Stimulated activated CD4-positive, alpha-beta T cell treated with anti-CD3 and anti-CD28 coated beads, Interleukin-1b, Interleukin-23, amount 100 ng/mL, for 1 hour (primary cell): ENCODE data around the gene STK32B.
"Not testable (repeated sequence)": the region's sequence is repeated elsewhere in the genome, so short reads cannot be mapped to it uniquely, and the experiment has no call there.

Experiments used
- DNase-seq, 2 donors: peaks; one replicate each; pipeline ENCODE4 v3.0.0-alpha.2; 2020; ENCODE audit warnings: low read depth in 2 of 2

Gene STK32B

DNA sequence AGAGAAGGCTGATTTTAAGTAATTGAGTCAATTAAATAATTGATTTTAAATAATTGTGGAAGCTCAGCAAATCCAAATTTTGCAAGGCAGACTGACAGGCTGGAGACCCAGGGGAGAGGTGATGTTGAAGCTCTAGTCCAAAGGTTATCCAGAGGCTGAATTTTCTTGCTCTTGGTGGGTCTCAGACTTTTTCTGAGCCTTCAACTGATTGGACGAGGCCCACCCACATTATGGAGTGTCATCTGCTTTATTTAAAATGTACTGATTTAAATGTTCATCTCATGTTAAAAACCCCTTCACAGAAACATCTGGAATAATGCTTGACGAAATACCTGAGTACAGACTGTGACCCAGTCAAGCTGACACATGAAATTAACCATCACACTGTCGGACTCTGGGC is 20.4 kb upstream of the STK32B start:
- DNase-seq = no peak

- DNase-seq = no peak
Observed at GRCh38 chr4:5032813-5033212, 18.5 kb upstream of the STK32B start.

GRCh38 chr4:5033281-5033841 is 17.9 kb upstream of the STK32B start:
- DNase-seq = no peak

- DNase-seq = no peak
Observed at GRCh38 chr4:5034206-5034605, 17.1 kb upstream of the STK32B start.

DNA sequence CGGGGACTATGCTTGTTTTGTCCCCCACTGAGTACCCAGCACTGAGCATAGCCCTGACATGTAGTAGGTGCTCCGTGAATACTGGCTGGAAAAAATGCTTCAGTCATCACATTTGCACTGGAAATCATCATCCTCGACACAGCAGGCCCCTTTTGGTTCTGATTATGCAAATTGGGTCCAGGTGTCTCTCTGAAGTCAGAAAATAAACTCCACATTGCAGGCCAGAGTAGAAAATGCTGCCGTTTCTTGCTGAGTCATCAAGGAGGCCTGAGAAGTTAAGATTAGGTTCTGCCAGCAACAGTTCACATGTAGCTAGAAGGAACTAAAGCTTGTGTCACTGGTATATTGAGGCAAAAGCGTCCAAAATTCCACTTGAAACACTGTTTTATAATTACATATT is 15.0 kb upstream of the STK32B start:
- no peak for DNase-seq

GRCh38 chr4:5037553-5038551 is 13.4 kb upstream of the STK32B start:
- DNase-seq = no peak

- no peak for DNase-seq
Observed at GRCh38 chr4:5039800-5040199, 11.5 kb upstream of the STK32B start.

- no peak for DNase-seq
Observed at GRCh38 chr4:5040856-5041620, 10.2 kb upstream of the STK32B start.

GRCh38 chr4:5041699-5042098 is 9.6 kb upstream of the STK32B start:
- no peak for DNase-seq

- no peak for DNase-seq
Observed at GRCh38 chr4:5043579-5043978, 7.7 kb upstream of the STK32B start.

DNA sequence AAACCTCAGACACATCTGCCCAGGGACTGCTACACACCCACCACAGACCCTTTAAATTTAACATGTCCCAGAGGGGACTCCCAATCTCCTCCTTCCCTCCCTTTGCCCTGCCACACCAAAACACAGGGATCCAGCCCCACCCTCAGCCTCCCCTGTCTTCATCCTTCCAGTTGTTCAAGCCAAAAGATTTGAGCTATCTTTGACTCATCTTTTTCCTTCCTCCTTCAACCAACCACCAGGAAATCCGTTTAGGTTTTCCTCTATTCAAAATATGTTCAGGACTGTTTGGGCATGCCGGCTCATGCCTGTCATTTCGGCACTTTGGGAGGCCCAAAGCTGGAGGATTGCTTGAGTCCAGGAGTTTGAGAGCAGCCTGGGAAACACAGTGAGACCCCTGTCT is 6.9 kb upstream of the STK32B start:
- DNase-seq = no peak

GRCh38 chr4:5045097-5045496 is 6.2 kb upstream of the STK32B start:
- DNase-seq = no peak

DNA sequence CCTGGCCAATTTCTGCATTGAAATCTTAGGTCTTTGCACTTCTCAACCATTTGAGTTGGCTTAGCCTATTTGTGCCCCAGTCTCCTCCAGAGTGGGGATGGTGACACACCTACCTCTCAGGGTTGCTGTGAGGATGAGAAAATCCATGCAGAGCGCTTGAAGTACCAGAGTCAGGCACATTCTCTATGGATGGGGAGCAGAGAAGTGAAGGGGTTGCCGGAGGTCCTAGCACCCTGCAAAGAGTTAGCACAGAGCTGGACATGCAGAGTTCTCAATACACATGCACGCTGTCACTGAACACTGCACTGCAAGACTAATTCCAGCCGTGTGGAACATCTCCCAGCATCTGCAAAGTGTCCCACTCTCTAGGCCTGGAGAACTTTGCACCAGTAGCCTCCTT is 2.6 kb upstream of the STK32B start:
- DNase-seq = no peak

GRCh38 chr4:5050520-5051277 is 581 bp upstream of the STK32B start:
- DNase-seq = no peak

DNA sequence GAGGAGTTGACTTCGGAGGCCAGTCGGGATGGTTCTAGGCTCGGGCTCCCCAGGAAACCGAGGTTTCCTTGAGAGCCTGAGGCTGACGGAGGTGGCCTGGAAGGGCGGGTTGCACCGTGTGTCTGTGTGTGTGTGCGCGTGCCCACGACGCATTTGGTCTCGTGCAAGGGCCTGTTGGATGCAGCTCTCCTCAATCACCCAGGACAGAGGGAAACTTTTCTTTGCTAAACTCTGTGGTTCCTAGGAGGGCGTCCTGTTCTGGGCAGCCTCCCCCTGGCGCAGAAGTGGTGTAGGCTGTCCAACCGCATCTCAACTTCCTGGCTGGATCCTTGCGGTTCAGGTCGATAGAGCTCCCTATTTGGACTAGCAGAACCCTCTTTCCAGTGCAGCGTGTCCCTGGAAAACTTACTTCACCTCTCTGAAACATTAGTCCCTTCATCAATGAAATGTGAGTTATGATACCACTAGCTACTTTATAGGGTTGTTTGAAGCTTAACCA is 973 bp downstream of the STK32B start:
- DNase-seq = no peak

GRCh38 chr4:5052726-5053425 is 1.6 kb downstream of the STK32B start:
- no peak for DNase-seq

DNA sequence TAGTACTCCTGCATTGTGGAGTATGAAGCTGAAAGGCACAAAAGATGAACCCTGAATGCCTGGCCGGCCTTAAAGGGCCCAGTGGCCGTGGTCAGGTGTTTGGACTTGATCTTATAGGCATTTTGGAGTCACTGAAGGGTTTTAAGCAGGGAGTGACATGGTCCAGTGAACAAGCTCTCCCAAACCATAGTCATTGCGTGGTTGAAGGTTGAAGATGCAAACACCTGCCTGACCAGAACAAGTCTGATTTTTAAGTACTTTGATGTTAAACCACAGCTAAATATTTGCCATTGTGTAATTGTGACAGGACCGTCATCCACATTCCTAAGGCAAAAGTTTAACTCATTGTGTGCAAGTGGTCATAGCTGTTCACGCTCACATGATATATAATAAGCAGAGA is 3.3 kb downstream of the STK32B start:
- no peak for DNase-seq

DNA sequence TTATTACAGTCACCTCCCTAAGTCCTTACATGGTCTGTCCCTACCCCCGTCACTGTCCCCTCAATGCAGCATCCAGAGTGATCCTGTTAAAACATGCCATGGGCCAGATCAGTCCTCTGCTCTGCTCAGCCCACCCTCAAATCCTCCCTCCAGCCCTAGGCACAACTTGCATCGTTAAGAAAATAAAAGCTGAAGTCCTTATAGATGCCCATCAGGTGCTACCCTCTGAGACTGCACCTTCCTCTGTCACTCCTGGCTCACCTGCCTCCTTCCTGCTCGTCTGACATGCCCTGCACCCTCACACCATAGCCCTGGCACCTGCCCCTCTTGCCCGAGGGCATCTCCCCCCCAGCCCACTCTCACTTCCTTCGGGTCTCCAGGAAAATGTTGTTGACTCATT is 4.1 kb downstream of the STK32B start:
- DNase-seq = no peak

- DNase-seq = no peak
Observed at GRCh38 chr4:5066101-5066500, 14.8 kb downstream of the STK32B start.

DNA sequence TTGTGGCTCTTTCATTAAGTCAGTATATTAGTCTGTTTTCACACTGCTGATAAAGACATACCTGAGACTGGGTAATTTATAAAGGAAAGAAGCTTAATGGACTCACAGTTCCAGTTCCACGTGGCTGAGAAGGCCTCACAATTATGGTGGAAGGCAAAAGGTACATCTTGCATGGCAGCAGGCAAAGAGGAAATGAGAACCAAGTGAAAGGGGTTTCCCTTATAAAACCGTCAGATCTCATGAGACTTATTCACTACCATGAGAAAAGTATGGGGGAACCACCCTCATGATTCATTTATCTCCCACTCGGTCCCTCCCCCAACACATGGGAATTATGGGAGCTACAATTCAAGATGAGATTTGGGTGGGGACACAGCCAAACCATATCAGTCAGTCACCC is 15.7 kb downstream of the STK32B start:
- not testable (repeated sequence) for DNase-seq

GRCh38 chr4:5067908-5068307 is 16.6 kb downstream of the STK32B start:
- no peak for DNase-seq
